HuH-7 (cell line): ENCODE data around the gene CPSF3.
"Not testable (repeated sequence)": the region's sequence is repeated elsewhere in the genome, so short reads cannot be mapped to it uniquely, and the experiment has no call there.

Source experiments
- DNase-seq: peaks from one replicate; pipeline ENCODE4 v3.0.0; 2011; ENCODE audit warnings: low spot score

CPSF3 gene

GRCh38 chr2:9466147-9466683 lies 42.8 kb downstream of the CPSF3 start:
- no peak for DNase-seq

- DNase-seq = no peak
These were observed 44.2 kb downstream of the CPSF3 start for GRCh38 chr2:9467687-9468086.

GRCh38 chr2:9471206-9471605 lies 47.8 kb downstream of the CPSF3 start:
- DNase-seq = no peak

- DNase-seq = no peak
These were observed 49.1 kb downstream of the CPSF3 start for GRCh38 chr2:9472511-9472910.

GRCh38 chr2:9473308-9473984 lies 50.0 kb downstream of the CPSF3 start:
- peak; percentile 61 for DNase-seq

- no peak for DNase-seq
These were observed 50.5 kb downstream of the CPSF3 start for GRCh38 chr2:9473985-9474360.

GRCh38 chr2:9474361-9475057 lies 51.1 kb downstream of the CPSF3 start, which contains the start of gene IAH1:
IAH1 (plus strand) TSS chr2:9474551; CDS start chr2:9474567, 16 bp downstream.
- peak; percentile 71 for DNase-seq

- DNase-seq = no peak
These were observed 54.5 kb downstream of the CPSF3 start for GRCh38 chr2:9477914-9478313.

GRCh38 chr2:9478526-9478925 lies 55.1 kb downstream of the CPSF3 start:
- no peak for DNase-seq

- DNase-seq = no peak
These were observed 56.7 kb downstream of the CPSF3 start for GRCh38 chr2:9480157-9480556.

GRCh38 chr2:9483107-9483506 lies 59.7 kb downstream of the CPSF3 start:
- DNase-seq = no peak

- DNase-seq = no peak
These were observed 61.1 kb downstream of the CPSF3 start for GRCh38 chr2:9484533-9484932.

- DNase-seq = no peak
These were observed 65.4 kb downstream of the CPSF3 start for GRCh38 chr2:9488583-9489547.

- no peak for DNase-seq
These were observed 67.3 kb downstream of the CPSF3 start for GRCh38 chr2:9490789-9491188.

- DNase-seq = no peak
These were observed 69.5 kb downstream of the CPSF3 start for GRCh38 chr2:9492927-9493326.

- DNase-seq = no peak
These were observed 70.0 kb downstream of the CPSF3 start for GRCh38 chr2:9493478-9493877.

- no peak for DNase-seq
These were observed 70.6 kb downstream of the CPSF3 start for GRCh38 chr2:9494081-9494480.

GRCh38 chr2:9497017-9497416 lies 73.6 kb downstream of the CPSF3 start:
- no peak for DNase-seq

- no peak for DNase-seq
These were observed 74.8 kb downstream of the CPSF3 start for GRCh38 chr2:9498210-9498609.

GRCh38 chr2:9508931-9509330 lies 85.5 kb downstream of the CPSF3 start:
- no peak for DNase-seq

GRCh38 chr2:9513946-9514345 lies 90.5 kb downstream of the CPSF3 start:
- not testable (repeated sequence) for DNase-seq

- DNase-seq = no peak
These were observed 93.8 kb downstream of the CPSF3 start for GRCh38 chr2:9517118-9517782.
